DOHH2 (cell line): ENCODE results near the gene GJC1.

Experiments used
- H3F3A ChIP-seq: fragments of 200-600 bp; sonication (generic), shearing (Covaris generic); 2 replicates; pipeline ENCODE4 v1.6.0; 2016; ENCODE audit warnings: antibody characterized with exemption, mild to moderate bottlenecking; ENCODE audit not compliant: control insufficient read depth, insufficient read depth
- H3K27ac ChIP-seq: fragments of 200-600 bp; sonication (generic); 2 replicates; pipeline ENCODE4 v1.5.1; 2014; ENCODE audit warnings: low read depth, mild to moderate bottlenecking, low read length, moderate library complexity
- H3K27me3 ChIP-seq: fragments of 200-600 bp; sonication (generic); 2 replicates; pipeline ENCODE4 v1.6.1; 2014; ENCODE audit warnings: mild to moderate bottlenecking, low read length, mixed read lengths; ENCODE audit not compliant: control insufficient read depth
- H3K36me3 ChIP-seq: fragments of 200-600 bp; sonication (generic); 2 replicates; pipeline ENCODE4 v1.6.1; 2014; ENCODE audit warnings: mild to moderate bottlenecking, low read length, moderate library complexity, mixed read lengths; ENCODE audit not compliant: control insufficient read depth
- H3K4me1 ChIP-seq: fragments of 200-600 bp; sonication (generic); 2 replicates; pipeline ENCODE4 v1.6.1; 2014; ENCODE audit warnings: mild to moderate bottlenecking, low read length, mixed read lengths; ENCODE audit not compliant: control insufficient read depth
- H3K4me2 ChIP-seq: fragments of 200-600 bp; sonication (generic); 2 replicates; pipeline ENCODE4 v1.6.0; 2014; ENCODE audit warnings: mild to moderate bottlenecking, low read length, moderate library complexity
- H3K4me3 ChIP-seq: fragments of 200-600 bp; sonication (generic); 2 replicates; pipeline ENCODE4 v1.5.1; 2014; ENCODE audit warnings: mild to moderate bottlenecking, low read length, mixed read lengths
- H3K79me2 ChIP-seq: fragments of 200-600 bp; sonication (generic); 2 replicates; pipeline ENCODE4 v1.6.1; 2014; ENCODE audit warnings: mild to moderate bottlenecking, low read length, mixed read lengths; ENCODE audit not compliant: control insufficient read depth
- H3K9me2 ChIP-seq: fragments of 200-600 bp; sonication (generic); replicated peaks from 2 replicates; pipeline ENCODE4 v1.6.1; 2014; ENCODE audit warnings: mild to moderate bottlenecking, low read length, mixed read lengths; ENCODE audit not compliant: control insufficient read depth
- H3K9me3 ChIP-seq: fragments of 200-600 bp; sonication (generic); 2 replicates; pipeline ENCODE4 v1.6.1; 2014; ENCODE audit warnings: antibody characterized with exemption, low read length, mixed read lengths; ENCODE audit not compliant: control insufficient read depth, insufficient read depth
- H4K20me1 ChIP-seq: fragments of 200-600 bp; sonication (generic); 2 replicates; pipeline ENCODE4 v1.6.0; 2014; ENCODE audit warnings: low read depth, mild to moderate bottlenecking, antibody characterized with exemption, low read length, moderate library complexity; ENCODE audit not compliant: control insufficient read depth, insufficient read depth
- CTCF ChIP-seq: fragments of 200-600 bp; sonication (generic); IDR thresholded peaks from one replicate; pipeline ENCODE4 v1.5.1; 2014; ENCODE audit warnings: antibody characterized with exemption, mild to moderate bottlenecking, low read depth, low read length; ENCODE audit not compliant: poor library complexity, severe bottlenecking
- EZH2phosphoT487 ChIP-seq: fragments of 200-600 bp; sonication (generic); IDR thresholded peaks from 2 replicates; pipeline ENCODE4 v1.6.1; 2017; ENCODE audit warnings: borderline replicate concordance, mild to moderate bottlenecking, antibody characterized with exemption, low read length, moderate library complexity, mixed read lengths

GJC1 gene

GRCh38 chr17:44795928-44796327 is 34.2 kb downstream of the GJC1 start:
- Histone ChIP-seq H3K27ac (no peak overlapping the region), H3K36me3 (peaks cover 23% of the 10 kb centered on the region), H3K4me2 (no peak overlapping the region), H3K79me2 (no peaks in the 10 kb centered on the region), H3K27me3 (no peaks in the 10 kb centered on the region), H3K9me2 (no peaks in the 10 kb centered on the region), H3K4me3 (no peak overlapping the region), H3F3A (0 out of 2 replicates have a peak, but pooled peaks cover 5% of the 10 kb centered on the region), H3K4me1 (no peaks in the 10 kb centered on the region), H3K9me3 (no peaks in the 10 kb centered on the region), H4K20me1 (0 out of 2 replicates have a peak, but pooled peaks cover 4% of the 10 kb centered on the region)
- TF ChIP-seq CTCF = no peak

- Histone ChIP-seq H3K4me3 (no peak overlapping the region), H3K4me1 (no peaks in the 10 kb centered on the region), H3F3A (0 out of 2 replicates have a peak, but pooled peaks cover 5% of the 10 kb centered on the region), H3K79me2 (no peaks in the 10 kb centered on the region), H3K9me2 (no peaks in the 10 kb centered on the region), H3K9me3 (no peaks in the 10 kb centered on the region), H3K27ac (no peak overlapping the region), H3K4me2 (no peak overlapping the region), H4K20me1 (0 out of 2 replicates have a peak, but pooled peaks cover 4% of the 10 kb centered on the region), H3K27me3 (no peaks in the 10 kb centered on the region), H3K36me3 (peaks cover 18% of the 10 kb centered on the region)
- TF ChIP-seq CTCF (no peak), EZH2phosphoT487 (no peak)
Measured at GRCh38 chr17:44795421-44795820, 34.7 kb downstream of the GJC1 start.

- Histone ChIP-seq H3K9me2 (no peaks in the 10 kb centered on the region), H3K27me3 (no peaks in the 10 kb centered on the region), H3K79me2 (no peaks in the 10 kb centered on the region), H3K4me3 (no peak overlapping the region), H3K9me3 (no peaks in the 10 kb centered on the region), H4K20me1 (0 out of 2 replicates have a peak, but pooled peaks cover 4% of the 10 kb centered on the region), H3K4me1 (no peaks in the 10 kb centered on the region), H3F3A (0 out of 2 replicates have a peak, but pooled peaks cover 5% of the 10 kb centered on the region), H3K27ac (no peak overlapping the region), H3K36me3 (peaks cover 16% of the 10 kb centered on the region), H3K4me2 (no peak overlapping the region)
- no peak for TF ChIP-seq CTCF
- TF ChIP-seq EZH2phosphoT487 = no peak
Measured at GRCh38 chr17:44794851-44795413, 35.2 kb downstream of the GJC1 start.
